H1 (cell line): ENCODE measurements around the gene DGKI. TPM values are rescaled to one million over a fixed set of nuclear protein-coding genes. Genes with fewer than 3 reads are reported as not detected.

Experiments
- CTCF ChIA-PET: fragments of 300-600 bp; sonication (Branson Sonifier 250); formaldehyde crosslinking; loops from one replicate; lab custom pipeline; 2021; ENCODE audit not compliant: partially characterized antibody; lab: Charles Lee
- POLR2A ChIA-PET: fragments of 300-600 bp; sonication (Branson Sonifier 250); formaldehyde crosslinking; loops from one replicate; lab custom pipeline; 2021; ENCODE audit warnings: inconsistent platforms; ENCODE audit not compliant: partially characterized antibody; lab: Charles Lee
- DNase-seq, 2 experiments: peaks; one replicate each; pipeline versions ENCODE4 v3.0.0 to v3.0.0-alpha.2; 2010 to 2022; ENCODE audit warnings: low spot score in 2 of 2, low read depth in 1 of 2, mixed read lengths in 1 of 2
- FAIRE-seq: peaks from 2 replicates; lab custom pipeline; 2011; peaks lifted over from hg19 to GRCh38; lab: Jason Lieb, UNC
- H2AFZ ChIP-seq: 2 replicates; pipeline ENCODE4 v1.8.1; 2012; ENCODE audit warnings: low read length, inconsistent platforms
- H2AK5ac ChIP-seq: 2 replicates; pipeline ENCODE4 v1.6.1; 2013; ENCODE audit warnings: low read depth, low read length
- H2BK120ac ChIP-seq: replicated peaks from 2 replicates; pipeline ENCODE3; 2013; ENCODE audit warnings: low read depth, low read length, inconsistent platforms
- H2BK12ac ChIP-seq: 2 replicates; pipeline ENCODE4 v1.6.1; 2013; ENCODE audit warnings: low read depth, low read length
- H2BK15ac ChIP-seq: 2 replicates; pipeline ENCODE4 v1.6.1; 2013; ENCODE audit warnings: low read length
- H2BK20ac ChIP-seq: 2 replicates; pipeline ENCODE4 v1.6.1; 2013; ENCODE audit warnings: low read length
- H2BK5ac ChIP-seq: 2 replicates; pipeline ENCODE4 v1.6.1; 2013; ENCODE audit warnings: low read depth, low read length
- H3K14ac ChIP-seq: 2 replicates; pipeline ENCODE4 v1.6.1; 2013; ENCODE audit warnings: inconsistent platforms; ENCODE audit not compliant: insufficient read length
- H3K18ac ChIP-seq: 2 replicates; pipeline ENCODE4 v1.6.1; 2013; ENCODE audit warnings: low read length; ENCODE audit errors: extremely low read depth
- H3K23ac ChIP-seq: 2 replicates; pipeline ENCODE4 v1.6.1; 2013; ENCODE audit warnings: inconsistent platforms; ENCODE audit not compliant: insufficient read length
- H3K23me2 ChIP-seq: 2 replicates; pipeline ENCODE4 v1.6.1; 2013; ENCODE audit warnings: low read depth, low read length
- H3K27ac ChIP-seq: 2 replicates; pipeline ENCODE4 v1.6.1; 2011; ENCODE audit warnings: low read depth, low read length, inconsistent platforms
- H3K27me3 ChIP-seq, 4 experiments: replicated peaks in 1 of 4; 1 replicate in 1 of 4; 2 replicates in 3 of 4; pipeline versions ENCODE4 v1.6.1 to v1.8.1; 2011 to 2013; ENCODE audit warnings: low read length in 3 of 4, mild to moderate bottlenecking in 3 of 4, inconsistent platforms in 2 of 4, mixed read lengths in 2 of 4, moderate library complexity in 1 of 4; ENCODE audit not compliant: control insufficient read depth in 3 of 4, insufficient read depth in 3 of 4; ENCODE audit errors: extremely low read depth in 1 of 4
- H3K36me3 ChIP-seq, 4 experiments: 2 replicates each; pipeline versions ENCODE4 v1.6.1 to v1.8.1; 2011 to 2013; ENCODE audit warnings: mild to moderate bottlenecking in 4 of 4, low read length in 3 of 4, moderate library complexity in 2 of 4, control low read depth in 1 of 4, inconsistent platforms in 1 of 4; ENCODE audit not compliant: insufficient read depth in 4 of 4, control insufficient read depth in 2 of 4
- H3K4ac ChIP-seq: replicated peaks from 2 replicates; pipeline ENCODE3; 2013; ENCODE audit warnings: low read length, low read depth, mixed read lengths, inconsistent platforms; ENCODE audit not compliant: insufficient read length
- H3K4me1 ChIP-seq, 4 experiments: replicated peaks in 1 of 4; 1 replicate in 1 of 4; 2 replicates in 3 of 4; pipeline versions ENCODE4 v1.6.1 to v1.8.1; 2011 to 2013; ENCODE audit warnings: low read length in 3 of 4, inconsistent platforms in 2 of 4, mixed read lengths in 1 of 4; ENCODE audit not compliant: insufficient read depth in 4 of 4, control insufficient read depth in 3 of 4
- H3K4me2 ChIP-seq, 2 experiments: 2 replicates each; pipeline versions ENCODE4 v1.6.1 to v1.8.1; 2011 to 2013; ENCODE audit warnings: low read depth in 2 of 2, low read length in 2 of 2, control low read depth in 1 of 2, inconsistent platforms in 1 of 2, mild to moderate bottlenecking in 1 of 2; ENCODE audit not compliant: insufficient read depth in 1 of 2
- H3K4me3 ChIP-seq, 4 experiments: fragments of 200-600, 300-600 bp in 1 of 4; sonication (generic), shearing (Covaris generic), sonication (Bioruptor Twin) in 1 of 4; 2 replicates each; pipeline versions ENCODE4 v1.5.1 to v1.8.1; 2011 to 2016; ENCODE audit warnings: low read length in 4 of 4, low read depth in 3 of 4, control low read depth in 2 of 4, inconsistent platforms in 2 of 4, mild to moderate bottlenecking in 2 of 4, mixed read lengths in 1 of 4, moderate library complexity in 1 of 4; ENCODE audit not compliant: insufficient read depth in 2 of 4; ENCODE audit errors: extremely low read depth in 1 of 4
- H3K56ac ChIP-seq: replicated peaks from 2 replicates; pipeline ENCODE3; 2013; ENCODE audit warnings: low read depth, mild to moderate bottlenecking, mixed read lengths, low read length, inconsistent platforms; ENCODE audit not compliant: insufficient read length
- H3K79me1 ChIP-seq: 2 replicates; pipeline ENCODE4 v1.6.1; 2013; ENCODE audit warnings: low read depth, low read length, control low read depth
- H3K79me2 ChIP-seq, 2 experiments: 2 replicates each; pipeline versions ENCODE4 v1.6.1 to v1.8.1; 2012 to 2013; ENCODE audit warnings: low read length in 2 of 2, mild to moderate bottlenecking in 2 of 2, inconsistent platforms in 1 of 2; ENCODE audit not compliant: insufficient read depth in 2 of 2, control insufficient read depth in 1 of 2
- H3K9ac ChIP-seq, 4 experiments: replicated peaks in 1 of 4; 1 replicate in 1 of 4; 2 replicates in 3 of 4; pipeline versions ENCODE4 v1.6.1 to v1.8.1; 2011 to 2013; ENCODE audit warnings: low read depth in 3 of 4, low read length in 3 of 4, control low read depth in 2 of 4, mild to moderate bottlenecking in 2 of 4, moderate library complexity in 2 of 4, inconsistent platforms in 1 of 4; ENCODE audit errors: extremely low read depth in 1 of 4
- H3K9me3 ChIP-seq, 2 experiments: 2 replicates each; pipeline versions ENCODE4 v1.6.1 to v1.8.1; 2012 to 2013; ENCODE audit warnings: mild to moderate bottlenecking in 2 of 2, moderate library complexity in 2 of 2, control low read depth in 1 of 2, inconsistent platforms in 1 of 2, low read depth in 1 of 2, low read length in 1 of 2, mixed read lengths in 1 of 2; ENCODE audit not compliant: insufficient read depth in 2 of 2
- H4K20me1 ChIP-seq, 2 experiments: replicated peaks in 1 of 2; 2 replicates each; pipeline versions ENCODE3 to v1.8.1; 2011 to 2013; ENCODE audit warnings: inconsistent platforms in 2 of 2, low read length in 2 of 2, mild to moderate bottlenecking in 1 of 2; ENCODE audit not compliant: insufficient read depth in 2 of 2, control insufficient read depth in 1 of 2
- H4K5ac ChIP-seq: 2 replicates; pipeline ENCODE4 v1.6.1; 2013; ENCODE audit warnings: low read length, low read depth, mixed read lengths, inconsistent platforms; ENCODE audit not compliant: insufficient read length
- H4K8ac ChIP-seq: 2 replicates; pipeline ENCODE4 v1.8.0; 2013; ENCODE audit warnings: mild to moderate bottlenecking, moderate library complexity, low read length, inconsistent platforms; ENCODE audit not compliant: insufficient read depth; ENCODE audit errors: extremely low read depth
- H4K91ac ChIP-seq: replicated peaks from 2 replicates; pipeline ENCODE3; 2013; ENCODE audit warnings: low read length, mixed read lengths, inconsistent platforms; ENCODE audit not compliant: insufficient read length
- SP1 ChIP-seq: IDR thresholded peaks from 2 replicates; pipeline ENCODE4 v1.6.1; 2011; ENCODE audit warnings: low read depth, low read length
- SRF ChIP-seq: IDR thresholded peaks from 2 replicates; pipeline ENCODE4 v1.6.1; 2011; ENCODE audit warnings: mild to moderate bottlenecking, low read depth, low read length, moderate library complexity
- WGBS, 2 experiments: shearing (Covaris generic) in 1 of 2; methylation state at CpG; one replicate each; pipeline versions ENCODE4 v1.1.6 to v1.1.7; 2013 to 2015; ENCODE audit warnings: low lambda C conversion rate in 2 of 2, mixed read lengths in 2 of 2, inconsistent platforms in 1 of 2, low coverage in 1 of 2, missing lambda C conversion rate in 1 of 2; ENCODE audit not compliant: insufficient replicate concordance in 2 of 2, insufficient coverage in 1 of 2, insufficient read length in 1 of 2; ENCODE audit errors: extremely low coverage in 1 of 2, missing lambda C conversion rate in 1 of 2; 5-methylcytosine and 5-hydroxymethylcytosine counted together
- polyA plus RNA-seq, 7 experiments: library from polyadenylated mRNA; depleted of rRNA in 3 of 7; stranded (reverse) in 5 of 7; unstranded in 2 of 7; fragments of >200 nt in 5 of 7; fragments of 200-250 nt in 2 of 7; gene quantifications; 1 replicate in 5 of 7; 2 replicates in 1 of 7; 4 replicates in 1 of 7; pipeline versions ENCODE4 v1.2.1 to v1.2.3, GENCODE V29; 2011 to 2013; ENCODE audit warnings: missing spikeins in 2 of 7, mixed read lengths in 2 of 7
- total RNA-seq: library from RNA; stranded (reverse); fragmentation: NEBNext Ultra II Directional; extraction: Animal tissue kit (Norgen Biotek cat#: 25700); gene quantifications from 2 replicates; pipeline ENCODE4 v1.2.1, GENCODE V29; 2021

The DGKI gene
- total and polyA plus RNA-seq, 2 of the 8 experiments (the other 6 are each of a cell fraction or from before 2014, with no cell fraction given): 0.20 to 0.71 TPM

DNA sequence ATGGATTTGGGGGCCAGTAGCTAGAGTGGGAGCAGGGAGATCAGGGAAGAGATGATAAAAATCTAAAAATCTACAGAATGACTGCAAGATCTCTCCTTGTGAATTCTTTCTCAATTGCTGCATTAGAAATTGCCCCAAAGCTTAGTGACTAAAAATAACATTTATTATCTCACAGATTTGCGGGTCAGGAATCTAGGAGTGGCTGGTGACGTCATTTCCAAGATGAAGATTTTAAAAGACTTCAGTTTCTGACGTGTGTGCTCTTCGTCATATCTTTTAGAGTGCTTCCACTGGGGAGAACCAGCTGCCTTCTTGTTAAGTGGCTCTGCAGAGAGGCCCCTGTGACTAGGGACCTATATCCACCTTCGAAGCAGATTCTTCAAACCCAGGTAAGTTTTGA is 112.6 kb downstream of the DGKI start:
- Histone ChIP-seq H4K91ac (no peak overlapping the region), H4K8ac (no peak overlapping the region), H3K4me2 (no peak overlapping the region), H3K79me1 (no peaks in the 10 kb centered on the region), H2AFZ (no peak overlapping the region), H2BK12ac (no peak overlapping the region), H3K4me1 (no peaks in the 10 kb centered on the region), H3K14ac (no peak overlapping the region), H2BK20ac (no peak overlapping the region), H2AK5ac (no peak overlapping the region), H3K79me2 (no peaks in the 10 kb centered on the region), H2BK15ac (no peak overlapping the region), H4K20me1 (no peaks in the 10 kb centered on the region), H3K18ac (no peak overlapping the region), H3K27me3 (no peaks in the 10 kb centered on the region; a peak in 1 of 7 replicates), H3K9me3 (no peaks in the 10 kb centered on the region), H3K56ac (no peak overlapping the region), H3K23ac (no peak overlapping the region), H2BK5ac (no peak overlapping the region), H3K36me3 (no peaks in the 10 kb centered on the region), H2BK120ac (no peak overlapping the region), H4K5ac (no peak overlapping the region), H3K9ac (no peak overlapping the region), H3K23me2 (no peaks in the 10 kb centered on the region; the same call in 1 of the 2 replicates), H3K4ac (no peak overlapping the region), H3K4me3 (no peak overlapping the region), H3K27ac (no peak overlapping the region)
- CTCF ChIA-PET: no interaction called here
- FAIRE-seq: no peak
- 83% methylated on average over 5 of the region's 5 CpGs; no CpG with 5 or more reads in 1 of the 2 experiments for WGBS, 2 experiments
- POLR2A ChIA-PET: no interaction called here
- no peak for TF ChIP-seq SP1
- TF ChIP-seq SRF: no peak
- DNase-seq: no peak
